Measurements from ENCODE around the gene UBA1.

Gene UBA1

DNA sequence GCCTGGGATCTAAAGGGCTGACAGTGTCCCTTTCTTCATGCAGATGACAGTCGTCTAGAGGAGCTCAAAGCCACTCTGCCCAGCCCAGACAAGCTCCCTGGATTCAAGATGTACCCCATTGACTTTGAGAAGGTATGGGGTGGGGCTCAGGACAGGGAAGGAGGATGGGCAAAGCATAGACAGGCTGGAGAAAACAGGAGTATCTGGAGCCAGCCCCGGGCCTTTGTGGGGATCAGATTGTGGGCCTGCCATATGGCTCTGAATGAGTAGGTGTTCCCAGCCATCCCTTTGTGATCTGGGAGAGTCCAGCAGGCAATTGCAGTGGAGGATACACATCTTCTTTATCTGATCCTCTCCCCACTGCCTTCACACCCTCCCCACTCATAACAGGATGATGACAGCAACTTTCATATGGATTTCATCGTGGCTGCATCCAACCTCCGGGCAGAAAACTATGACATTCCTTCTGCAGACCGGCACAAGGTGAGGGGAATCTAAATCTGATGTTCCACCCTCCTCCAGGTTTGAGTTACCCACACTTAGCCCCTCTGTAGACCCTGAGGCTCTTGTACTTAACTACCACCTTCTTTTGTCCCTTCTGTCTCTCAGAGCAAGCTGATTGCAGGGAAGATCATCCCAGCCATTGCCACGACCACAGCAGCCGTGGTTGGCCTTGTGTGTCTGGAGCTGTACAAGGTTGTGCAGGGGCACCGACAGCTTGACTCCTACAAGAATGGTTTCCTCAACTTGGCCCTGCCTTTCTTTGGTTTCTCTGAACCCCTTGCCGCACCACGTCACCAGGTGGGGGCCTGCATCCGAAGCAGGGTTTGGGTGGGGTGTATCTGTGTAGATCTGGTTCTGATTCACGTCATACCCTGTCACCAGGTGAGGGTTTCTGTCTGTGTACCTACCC, 19.0 kb downstream of the UBA1 start:
- no peak for DNase-seq (ENCODE audit: low spot score)

DNA sequence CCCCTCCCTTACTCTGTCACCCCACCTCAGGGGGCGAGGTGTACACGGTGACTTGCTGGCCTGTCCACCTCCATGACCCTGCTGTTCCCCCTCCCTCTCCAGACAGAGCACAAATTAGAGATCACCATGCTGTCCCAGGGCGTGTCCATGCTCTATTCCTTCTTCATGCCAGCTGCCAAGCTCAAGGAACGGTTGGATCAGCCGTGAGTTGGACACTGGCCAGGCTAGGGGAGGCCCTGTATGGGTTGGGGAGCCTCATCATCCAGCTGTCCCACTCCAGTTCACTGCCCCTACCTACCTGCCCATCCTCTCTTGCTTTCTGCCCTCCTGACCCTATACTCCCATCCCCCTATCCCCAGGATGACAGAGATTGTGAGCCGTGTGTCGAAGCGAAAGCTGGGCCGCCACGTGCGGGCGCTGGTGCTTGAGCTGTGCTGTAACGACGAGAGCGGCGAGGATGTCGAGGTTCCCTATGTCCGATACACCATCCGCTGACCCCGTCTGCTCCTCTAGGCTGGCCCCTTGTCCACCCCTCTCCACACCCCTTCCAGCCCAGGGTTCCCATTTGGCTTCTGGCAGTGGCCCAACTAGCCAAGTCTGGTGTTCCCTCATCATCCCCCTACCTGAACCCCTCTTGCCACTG, 20.9 kb downstream of the UBA1 start:
- no peak for DNase-seq (ENCODE audit: low spot score)

DNA sequence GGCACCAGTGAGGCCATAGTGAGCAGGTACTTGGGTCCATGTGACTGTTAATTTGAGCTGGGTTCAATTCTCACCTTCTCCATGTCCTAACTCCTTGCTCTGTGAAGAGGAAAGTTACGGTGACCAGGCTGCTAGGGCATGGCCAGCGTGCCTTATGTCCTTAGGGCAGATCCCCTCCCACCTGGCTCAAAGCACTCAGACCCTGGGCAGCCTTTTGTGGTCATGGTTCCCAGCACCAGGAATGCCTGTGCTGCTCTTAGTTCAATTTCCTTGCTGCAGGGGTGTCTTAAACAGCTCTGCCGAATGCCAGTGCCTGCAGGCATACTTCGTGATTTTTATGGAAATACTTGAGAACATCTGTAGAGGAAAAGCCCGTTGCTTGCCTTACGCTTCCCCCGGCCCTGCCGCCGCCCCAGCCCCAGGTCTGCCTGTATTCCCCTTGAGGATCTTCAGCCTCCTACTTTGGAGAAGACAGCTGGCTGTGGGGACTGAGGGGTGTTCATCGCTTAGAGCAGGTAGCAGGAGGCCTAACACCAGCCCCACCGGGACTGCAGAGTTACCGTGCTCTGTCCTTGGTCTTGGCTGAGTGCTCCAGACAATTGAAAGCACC, 21.8 kb downstream of the UBA1 start:
- DNase-seq (ENCODE audit: low spot score), result no peak

DNA sequence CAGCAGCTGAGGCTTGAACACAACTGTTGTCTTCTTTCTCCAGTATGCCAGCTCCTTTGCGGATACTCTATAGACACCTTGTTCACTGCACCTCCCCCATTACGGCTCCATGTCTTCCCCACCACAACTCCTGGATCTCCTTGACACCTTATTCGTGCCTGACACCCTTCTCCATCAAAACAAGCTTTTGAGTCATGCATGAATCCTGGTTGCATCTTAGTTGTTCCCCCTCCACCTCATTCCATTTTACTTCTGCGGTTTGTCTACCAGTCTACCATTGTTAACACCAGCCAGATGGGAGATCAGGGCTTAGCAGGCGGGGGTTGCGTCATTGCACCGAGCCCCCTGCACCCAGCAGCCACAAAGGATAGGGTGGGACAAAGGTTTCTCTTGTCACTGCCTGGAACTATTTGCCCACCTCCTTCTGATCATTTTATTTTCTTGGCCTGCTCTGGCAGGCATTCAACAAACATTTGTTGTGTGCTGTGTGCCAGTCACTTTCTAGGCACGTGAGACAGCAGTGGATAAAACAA, 22.8 kb downstream of the UBA1 start:
- DNase-seq (ENCODE audit: low spot score), result no peak

DNA sequence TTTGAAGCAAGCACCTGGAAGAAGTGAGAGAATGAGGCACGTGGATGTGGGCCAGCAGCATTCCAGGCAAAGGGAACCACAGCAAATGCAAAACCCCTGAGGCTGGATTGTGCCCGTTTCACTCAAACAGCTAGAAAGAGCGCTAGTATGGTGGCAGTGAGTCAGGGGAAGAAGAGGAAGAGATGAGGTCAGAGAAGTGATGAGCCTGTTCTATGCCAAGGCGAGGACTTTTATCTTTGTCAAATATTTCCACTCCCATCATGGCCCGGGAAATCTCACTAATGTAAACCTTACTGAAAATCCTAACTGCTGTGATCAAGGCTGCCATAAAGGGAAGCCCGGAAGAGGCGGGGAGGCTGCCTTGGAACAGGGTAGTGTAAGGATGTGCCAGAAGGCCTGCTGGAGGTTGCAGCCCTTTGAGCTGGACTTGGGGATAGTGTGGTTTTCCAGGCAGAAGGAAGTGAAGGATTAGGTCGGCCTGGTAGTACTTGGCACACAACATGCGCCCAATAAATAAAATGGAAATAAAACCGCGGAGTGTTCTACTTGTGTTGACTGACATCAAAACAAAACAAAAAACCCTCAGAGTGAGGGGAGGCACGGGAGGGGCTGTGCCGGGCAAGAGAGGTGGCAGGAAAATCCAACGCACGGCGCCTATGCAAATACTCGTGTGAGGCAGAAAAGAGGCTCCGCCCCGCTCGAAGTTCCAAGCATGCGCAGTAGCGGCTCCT, 23.7 kb downstream of the UBA1 start:
- peak; percentile 54 for DNase-seq (ENCODE audit: low spot score)

DNA sequence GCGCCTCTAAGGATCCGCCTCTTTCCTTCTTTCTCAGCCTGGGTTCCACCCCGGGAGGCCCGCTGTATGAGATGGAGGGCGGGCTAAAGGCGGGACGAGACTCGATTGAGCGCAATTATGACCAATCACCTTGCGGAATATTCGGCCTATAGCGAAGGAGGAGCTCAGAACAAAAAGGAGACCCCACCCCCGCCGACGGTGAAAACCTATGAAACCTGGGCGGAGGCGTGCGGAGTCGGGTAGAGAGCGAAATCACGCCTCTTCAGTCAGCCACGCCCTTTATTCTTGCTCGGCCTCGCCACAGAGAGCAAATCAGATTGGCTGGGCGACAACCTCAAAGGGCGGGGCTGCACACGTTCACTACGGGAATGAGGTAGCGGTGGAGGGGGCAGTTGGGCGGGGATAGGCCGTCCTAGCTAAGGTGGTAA, 24.2 kb downstream of the UBA1 start:
- peak; percentile 97 for DNase-seq (ENCODE audit: low spot score)

DNA sequence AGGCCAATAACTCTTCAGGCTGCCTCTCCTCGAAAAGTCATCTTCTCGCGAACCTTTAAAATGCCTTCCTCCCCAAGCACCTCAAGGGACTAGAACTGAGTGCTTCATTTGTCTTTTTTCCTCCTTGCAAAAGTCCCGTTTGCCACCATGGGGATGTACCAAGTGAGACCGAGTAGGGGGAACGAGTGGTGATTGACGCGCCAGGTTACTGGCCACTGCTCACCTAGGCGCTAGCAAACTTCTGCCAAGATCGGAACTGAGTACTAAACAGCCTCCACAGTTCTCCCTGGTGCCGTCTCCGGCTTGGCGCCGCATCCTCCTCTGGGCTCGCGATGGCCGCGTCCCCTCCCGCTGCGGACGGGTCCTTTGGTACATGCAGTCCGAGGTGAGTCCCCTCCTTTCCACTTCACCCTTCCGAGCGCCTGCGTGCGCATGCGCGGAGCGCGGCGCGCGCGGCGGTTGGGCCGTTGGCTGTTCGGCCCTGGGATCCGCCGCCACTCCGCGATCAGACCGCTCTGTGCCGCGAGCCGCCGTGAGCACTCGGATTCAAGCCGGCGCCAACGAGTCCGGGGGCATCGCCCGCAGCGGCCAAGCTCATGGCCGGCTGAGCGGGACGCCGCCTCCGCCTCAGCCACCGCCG, 24.8 kb downstream of the UBA1 start, which contains the start of gene CDK16:
Gene CDK16, plus strand, starts transcription at position 402 of the 640 bp plus-strand sequence. CDS start 4,877 bp downstream, outside the sequence.
- peak; percentile 97 for DNase-seq (ENCODE audit: low spot score)

DNA sequence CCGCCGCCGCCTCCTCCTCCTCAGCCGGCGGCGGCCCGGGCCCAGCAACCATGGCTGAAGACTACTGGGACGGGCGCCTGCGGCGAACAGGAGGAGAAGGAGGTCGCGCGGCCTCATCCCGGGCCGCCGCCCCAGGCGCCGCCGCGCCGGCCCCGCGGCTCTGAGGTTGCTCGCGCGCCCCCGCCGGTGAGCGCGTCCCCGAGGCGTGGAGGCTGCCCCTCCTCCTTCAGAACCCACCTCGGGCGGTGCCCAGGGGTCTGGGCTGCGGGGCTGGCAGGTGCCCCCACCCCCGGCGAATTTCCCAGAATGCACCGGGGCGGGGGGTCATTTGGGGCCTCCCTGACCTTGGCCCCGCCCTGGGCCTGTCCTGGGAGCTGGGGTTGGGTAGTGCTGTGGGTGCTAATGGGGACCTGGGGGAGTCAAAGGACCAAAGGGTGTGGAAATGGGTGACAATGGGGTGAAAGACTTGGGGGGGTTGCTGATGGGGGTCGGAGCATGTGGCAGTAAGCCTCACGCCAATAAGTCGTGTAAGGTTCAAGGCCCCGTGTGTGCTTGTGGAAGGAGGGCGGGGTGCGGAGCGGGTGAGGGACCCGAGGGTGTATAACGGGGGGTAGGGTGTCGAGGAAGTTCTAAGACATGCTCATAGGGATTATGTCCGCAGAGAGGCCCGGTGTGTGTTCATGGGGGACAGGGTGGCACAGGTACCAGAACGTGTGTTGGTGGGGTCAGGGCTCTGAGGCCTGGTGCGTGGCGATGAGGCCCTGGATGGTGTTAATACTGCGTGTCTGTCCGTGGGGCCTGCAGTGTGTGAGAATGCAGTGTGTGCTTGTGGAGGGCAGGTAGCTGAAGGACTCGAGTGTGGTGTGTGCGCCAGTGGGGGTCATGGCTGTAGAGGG, 25.5 kb downstream of the UBA1 start:
- DNase-seq (ENCODE audit: low spot score), result peak; percentile 41

DNA sequence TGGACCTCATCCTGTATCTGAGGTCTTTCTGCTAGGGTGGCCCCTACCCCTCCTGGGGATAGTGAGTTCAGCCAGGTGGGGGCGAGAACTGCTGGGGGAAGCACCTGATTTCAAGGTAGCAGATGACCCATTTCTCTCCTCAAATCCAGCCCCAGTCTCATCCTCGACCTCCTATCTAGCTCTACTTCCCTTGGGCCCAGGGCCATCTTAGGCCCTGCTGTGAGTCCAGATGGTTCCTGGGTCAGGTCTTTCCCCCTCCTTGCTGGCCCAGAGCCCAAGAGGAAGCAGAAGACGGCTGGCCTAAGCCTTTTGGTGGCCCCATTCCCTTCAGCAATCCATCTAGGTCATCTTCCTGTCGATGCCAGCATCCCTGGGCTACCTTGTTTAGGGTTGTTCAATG, 28.1 kb downstream of the UBA1 start:
- no peak for DNase-seq (ENCODE audit: low spot score)

DNA sequence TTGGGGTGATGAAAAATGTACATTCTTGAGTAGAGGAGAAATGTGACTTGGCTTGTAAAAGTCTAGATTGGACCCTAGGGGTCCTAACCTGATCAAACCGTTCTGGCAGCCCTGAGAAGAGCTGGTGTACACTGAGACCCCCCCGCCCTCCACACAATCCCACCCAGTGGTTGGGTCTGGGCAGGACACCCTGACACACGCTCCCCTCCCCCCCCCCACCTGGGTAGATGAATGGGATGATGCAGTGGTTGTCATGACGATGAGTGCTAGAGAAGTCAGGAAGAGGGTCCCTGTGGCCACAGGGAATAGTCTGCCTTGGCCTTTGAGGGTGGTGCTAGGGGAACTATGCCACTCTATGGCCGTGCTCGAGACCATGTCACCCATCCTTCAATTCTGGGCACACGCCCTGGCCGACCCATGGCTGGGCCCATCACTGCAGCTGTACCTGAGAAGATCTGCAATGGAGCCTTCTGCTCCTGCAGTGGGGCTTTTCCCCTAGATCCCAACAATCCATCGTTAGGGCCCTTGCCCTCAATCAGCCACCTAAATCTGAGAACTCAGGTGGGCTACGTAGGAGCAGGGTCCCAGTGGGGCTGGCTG, 29.2 kb downstream of the UBA1 start:
- DNase-seq (ENCODE audit: low spot score), result no peak

DNA sequence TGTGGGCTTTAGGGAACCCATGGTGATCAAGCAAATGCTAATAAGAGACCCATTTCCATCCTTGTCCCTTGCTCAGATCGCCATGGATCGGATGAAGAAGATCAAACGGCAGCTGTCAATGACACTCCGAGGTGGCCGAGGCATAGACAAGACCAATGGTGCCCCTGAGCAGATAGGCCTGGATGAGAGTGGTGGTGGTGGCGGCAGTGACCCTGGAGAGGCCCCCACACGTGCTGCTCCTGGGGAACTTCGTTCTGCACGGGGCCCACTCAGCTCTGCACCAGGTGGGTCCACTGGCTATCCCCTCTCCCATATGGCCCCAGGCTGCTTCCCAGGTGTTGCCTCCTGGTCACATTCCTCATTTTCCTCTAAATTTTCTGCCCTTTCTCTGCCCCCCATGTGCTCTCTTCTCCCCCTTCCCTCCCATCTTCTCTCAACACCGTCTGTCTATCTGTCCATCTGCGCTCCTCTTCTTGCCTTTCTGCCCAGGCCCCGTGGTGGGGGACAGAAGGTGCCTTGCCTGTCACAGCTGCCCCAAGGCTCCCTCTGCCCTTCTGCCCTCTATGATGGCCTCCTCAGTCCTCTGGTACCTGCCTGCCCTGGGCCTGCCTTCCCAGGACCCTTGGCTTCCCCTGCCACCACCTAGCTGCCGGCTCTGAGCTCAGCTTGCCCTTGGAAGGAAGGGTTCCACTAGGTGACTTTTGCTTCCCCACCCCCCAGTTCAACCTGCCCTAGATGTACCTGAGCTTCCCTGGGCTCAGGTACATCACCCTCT, 30.0 kb downstream of the UBA1 start:
- no peak for DNase-seq (ENCODE audit: low spot score)

DNA sequence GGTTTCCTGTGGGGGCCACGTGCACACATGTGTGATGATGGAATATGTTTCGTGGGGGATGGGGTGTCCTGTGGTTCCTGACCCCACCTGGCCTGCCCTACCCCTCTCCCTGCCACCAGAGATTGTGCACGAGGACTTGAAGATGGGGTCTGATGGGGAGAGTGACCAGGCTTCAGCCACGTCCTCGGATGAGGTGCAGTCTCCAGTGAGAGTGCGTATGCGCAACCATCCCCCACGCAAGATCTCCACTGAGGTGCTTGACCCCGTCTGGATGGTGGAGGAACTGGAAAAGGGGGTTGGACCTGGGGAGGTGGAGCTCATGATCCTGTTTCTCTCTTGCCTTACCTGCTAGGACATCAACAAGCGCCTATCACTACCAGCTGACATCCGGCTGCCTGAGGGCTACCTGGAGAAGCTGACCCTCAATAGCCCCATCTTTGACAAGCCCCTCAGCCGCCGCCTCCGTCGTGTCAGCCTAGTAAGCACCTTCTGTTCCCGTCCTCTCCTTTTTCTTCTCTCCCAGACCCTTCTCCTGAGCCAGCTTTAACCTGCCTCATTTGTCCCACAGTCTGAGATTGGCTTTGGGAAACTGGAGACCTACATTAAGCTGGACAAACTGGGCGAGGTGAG, 30.8 kb downstream of the UBA1 start:
- no peak for DNase-seq (ENCODE audit: low spot score)

DNA sequence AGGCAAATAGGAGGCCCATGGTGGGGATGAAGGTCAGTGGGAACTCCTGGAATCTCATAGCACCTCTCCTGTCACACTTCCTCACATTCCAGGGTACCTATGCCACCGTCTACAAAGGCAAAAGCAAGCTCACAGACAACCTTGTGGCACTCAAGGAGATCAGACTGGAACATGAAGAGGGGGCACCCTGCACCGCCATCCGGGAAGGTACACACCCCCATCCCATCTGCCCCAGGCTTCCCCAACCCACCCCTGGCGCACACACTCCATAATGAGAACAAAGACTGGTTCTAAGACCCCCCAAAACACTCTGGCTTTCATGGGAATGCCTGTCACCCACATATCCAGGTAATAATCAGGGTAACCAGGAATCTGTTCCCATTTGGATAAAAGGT, 31.3 kb downstream of the UBA1 start:
- no peak for DNase-seq (ENCODE audit: low spot score)

DNA sequence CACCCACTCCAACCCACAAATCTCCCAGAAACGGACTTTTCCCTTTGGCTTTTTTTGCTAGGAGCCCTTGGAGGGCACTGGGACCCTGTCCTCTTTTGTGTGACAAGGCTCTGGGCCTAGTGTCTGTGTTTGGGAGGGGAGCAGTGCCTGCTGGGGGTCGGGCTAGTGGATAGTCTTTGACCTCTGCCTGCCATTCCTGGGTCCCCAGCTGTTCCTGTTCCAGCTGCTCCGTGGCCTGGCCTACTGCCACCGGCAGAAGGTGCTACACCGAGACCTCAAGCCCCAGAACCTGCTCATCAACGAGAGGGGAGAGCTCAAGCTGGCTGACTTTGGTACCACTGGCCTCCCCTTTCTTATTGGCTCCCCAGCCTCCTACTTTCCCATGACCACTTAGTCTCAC, 32.4 kb downstream of the UBA1 start:
- DNase-seq (ENCODE audit: low spot score), result no peak

DNA sequence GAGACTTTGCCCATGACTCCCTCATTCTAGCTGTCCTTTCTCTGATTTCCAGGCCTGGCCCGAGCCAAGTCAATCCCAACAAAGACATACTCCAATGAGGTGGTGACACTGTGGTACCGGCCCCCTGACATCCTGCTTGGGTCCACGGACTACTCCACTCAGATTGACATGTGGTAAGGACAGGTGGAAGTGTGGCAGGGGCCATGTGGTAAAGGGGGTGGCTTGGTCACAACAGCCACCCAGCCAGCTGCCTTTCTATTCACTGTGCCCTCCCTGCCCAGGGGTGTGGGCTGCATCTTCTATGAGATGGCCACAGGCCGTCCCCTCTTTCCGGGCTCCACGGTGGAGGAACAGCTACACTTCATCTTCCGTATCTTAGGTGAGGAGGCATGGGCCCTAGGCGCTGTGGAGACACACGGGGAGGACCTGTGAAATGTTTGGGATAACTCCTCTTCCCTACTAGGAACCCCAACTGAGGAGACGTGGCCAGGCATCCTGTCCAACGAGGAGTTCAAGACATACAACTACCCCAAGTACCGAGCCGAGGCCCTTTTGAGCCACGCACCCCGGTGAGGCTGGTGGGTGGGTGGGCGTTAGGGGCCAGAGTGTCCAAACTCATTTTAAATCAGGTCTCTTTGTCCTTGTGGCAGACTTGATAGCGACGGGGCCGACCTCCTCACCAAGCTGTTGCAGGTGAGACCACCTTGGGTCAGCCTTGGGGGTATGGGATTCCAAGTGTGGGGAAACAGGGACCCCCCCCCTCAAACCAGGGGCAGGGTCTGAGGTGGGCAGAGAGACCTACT, 33.1 kb downstream of the UBA1 start:
- no peak for DNase-seq (ENCODE audit: low spot score)

DNA sequence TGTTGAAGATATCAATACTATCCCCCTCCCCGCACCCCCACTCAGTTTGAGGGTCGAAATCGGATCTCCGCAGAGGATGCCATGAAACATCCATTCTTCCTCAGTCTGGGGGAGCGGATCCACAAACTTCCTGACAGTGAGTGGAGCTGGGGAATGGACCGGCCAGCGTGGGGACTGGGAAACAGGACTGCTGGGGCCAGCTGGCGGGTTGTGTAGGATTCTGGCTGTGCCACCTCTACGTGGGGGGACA, 33.6 kb downstream of the UBA1 start:
- no peak for DNase-seq (ENCODE audit: low spot score)

DNA sequence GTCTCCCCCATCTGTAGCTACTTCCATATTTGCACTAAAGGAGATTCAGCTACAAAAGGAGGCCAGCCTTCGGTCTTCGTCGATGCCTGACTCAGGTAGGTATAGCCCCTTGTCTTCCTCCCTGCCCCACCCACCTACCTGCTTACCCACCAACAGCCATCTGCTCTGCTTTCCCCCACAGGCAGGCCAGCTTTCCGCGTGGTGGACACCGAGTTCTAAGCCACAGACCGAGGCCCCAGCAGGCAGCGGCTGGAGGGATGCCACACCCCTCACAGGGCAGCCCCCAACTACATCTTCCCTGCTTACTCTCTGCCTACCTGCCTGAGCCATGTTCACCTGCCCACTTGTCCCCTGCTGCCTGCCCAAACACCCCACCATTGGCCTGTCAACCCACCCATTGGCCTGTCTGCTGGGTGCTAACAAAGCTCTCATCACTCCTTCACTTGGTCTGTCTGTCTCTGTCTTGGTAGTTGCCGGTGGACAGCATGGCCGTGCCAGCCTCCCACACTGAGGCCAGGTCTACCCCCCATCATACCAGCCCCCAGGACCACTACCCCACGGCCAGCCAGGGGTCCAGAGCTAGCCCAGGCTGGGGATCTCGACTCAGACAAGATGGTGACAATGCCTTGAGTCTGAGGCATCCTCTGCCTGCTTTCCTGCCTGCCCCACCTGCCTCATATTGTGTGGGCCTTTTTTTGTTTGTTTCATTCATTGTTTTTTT, 35.1 kb downstream of the UBA1 start:
- no peak for DNase-seq (ENCODE audit: low spot score)

DNA sequence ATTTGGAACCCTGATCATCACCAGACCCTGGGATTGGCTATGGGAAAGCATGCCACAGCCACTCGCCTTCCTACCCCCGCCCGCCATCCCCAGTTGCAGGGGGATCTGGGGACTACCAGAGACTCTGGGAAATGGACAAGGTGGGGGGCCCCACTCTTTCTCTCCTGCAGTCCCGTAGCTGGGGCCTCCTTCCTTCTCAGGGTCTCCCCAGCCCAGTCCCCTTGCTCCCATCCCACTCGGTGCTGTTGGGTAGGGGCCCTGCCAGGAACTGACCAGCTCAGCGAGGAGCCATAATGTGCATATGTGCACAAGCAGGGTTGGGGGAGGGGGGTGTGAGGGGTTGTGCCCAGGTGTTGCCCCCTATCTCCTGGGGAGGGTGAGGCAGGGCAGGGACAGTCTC, 35.8 kb downstream of the UBA1 start:
- DNase-seq (ENCODE audit: low spot score), result no peak

Measured in AG08396 (cell line).